Measurements from ENCODE around the gene HRH1.
A peak's percentile ranks its signal among the peaks of the same experiment; 100 is the strongest.

Gene HRH1

DNA sequence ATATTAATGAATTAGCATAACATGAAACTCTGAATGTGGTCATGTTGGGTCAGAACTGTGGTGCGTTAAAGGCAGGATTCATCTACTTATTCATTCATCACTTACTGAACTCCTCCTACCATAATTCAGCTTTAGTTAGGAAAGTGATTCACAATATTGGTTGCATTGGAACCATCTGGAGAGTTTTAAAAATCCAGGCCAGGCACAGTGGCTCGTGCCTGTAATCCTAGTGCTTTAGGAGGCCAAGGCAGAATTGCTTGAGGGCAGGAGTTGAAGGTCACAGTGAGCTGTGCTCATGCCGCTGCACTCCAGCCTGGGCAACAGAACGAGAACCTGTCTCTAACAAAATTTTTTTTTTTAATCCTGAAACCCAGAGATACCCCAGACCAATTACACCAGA, 73.7 kb downstream of the HRH1 start:
- H3K4me3 Mint-ChIP-seq, result no peak overlapping the region
- H3K36me3 Mint-ChIP-seq, result no peaks in the 10 kb centered on the region

GRCh38 chr3:11230125-11230524, 75.8 kb downstream of the HRH1 start:
- Mint-ChIP-seq H3K27ac (no peak overlapping the region), H3K36me3 (no peaks in the 10 kb centered on the region), H3K4me1 (peaks cover 6% of the 10 kb centered on the region), H3K9me3 (no peaks in the 10 kb centered on the region), H3K4me3 (no peak overlapping the region)
- ATAC-seq (no peak), DNase-seq (ENCODE audit: low spot score in 2 of 2) (no peak)

More for the DNA sequence above, 73.7 kb downstream of the HRH1 start:
- ATAC-seq (no peak), DNase-seq (ENCODE audit: low spot score in 2 of 2) (no peak)
- Mint-ChIP-seq H3K9me3 (no peaks in the 10 kb centered on the region), H3K4me1 (peaks cover 6% of the 10 kb centered on the region), H3K27ac (no peak overlapping the region)

DNA sequence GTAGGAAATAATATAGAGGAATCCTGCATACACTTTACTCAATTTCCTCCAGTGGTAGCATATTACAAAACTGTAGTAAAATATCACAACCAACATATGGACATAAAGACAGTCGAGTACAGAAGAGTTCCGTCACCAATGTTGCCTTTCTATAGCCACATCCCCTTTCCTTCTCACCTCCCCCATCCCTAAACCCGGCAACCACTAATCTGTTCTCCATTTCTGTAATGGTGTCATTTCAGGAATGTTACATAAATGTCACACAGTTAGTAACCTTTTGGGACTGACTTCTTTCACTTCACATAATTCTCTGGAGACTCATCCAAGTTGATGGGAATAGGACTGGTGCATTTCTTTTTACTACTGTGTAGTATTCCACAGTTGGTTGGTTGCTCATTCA, 76.5 kb downstream of the HRH1 start:
- Mint-ChIP-seq H3K27ac (no peak overlapping the region), H3K4me3 (no peak overlapping the region), H3K36me3 (no peaks in the 10 kb centered on the region), H3K4me1 (peaks cover 3% of the 10 kb centered on the region), H3K9me3 (no peaks in the 10 kb centered on the region)
- ATAC-seq, result no peak
- no peak for DNase-seq (ENCODE audit: low spot score in 2 of 2)

- no peak overlapping the region for H3K4me3 Mint-ChIP-seq
- no peak for DNase-seq (ENCODE audit: low spot score in 2 of 2)
- peaks cover 16% of the 10 kb centered on the region for H3K36me3 Mint-ChIP-seq
- no peak for ATAC-seq
- peaks cover 31% of the 10 kb centered on the region for H3K4me1 Mint-ChIP-seq
- no peak overlapping the region for H3K27ac Mint-ChIP-seq
- no peaks in the 10 kb centered on the region for H3K9me3 Mint-ChIP-seq
Observed at GRCh38 chr3:11235385-11235784, 81.1 kb downstream of the HRH1 start.

GRCh38 chr3:11236588-11237461, 82.5 kb downstream of the HRH1 start:
- peak; percentile 75 to 86 for DNase-seq (ENCODE audit: low spot score in 2 of 2)
- ATAC-seq, result no peak
- Mint-ChIP-seq H3K36me3 (peaks cover 16% of the 10 kb centered on the region), H3K4me1 (peaks cover 36% of the 10 kb centered on the region), H3K9me3 (no peaks in the 10 kb centered on the region), H3K4me3 (no peak overlapping the region), H3K27ac (no peak overlapping the region)

DNA sequence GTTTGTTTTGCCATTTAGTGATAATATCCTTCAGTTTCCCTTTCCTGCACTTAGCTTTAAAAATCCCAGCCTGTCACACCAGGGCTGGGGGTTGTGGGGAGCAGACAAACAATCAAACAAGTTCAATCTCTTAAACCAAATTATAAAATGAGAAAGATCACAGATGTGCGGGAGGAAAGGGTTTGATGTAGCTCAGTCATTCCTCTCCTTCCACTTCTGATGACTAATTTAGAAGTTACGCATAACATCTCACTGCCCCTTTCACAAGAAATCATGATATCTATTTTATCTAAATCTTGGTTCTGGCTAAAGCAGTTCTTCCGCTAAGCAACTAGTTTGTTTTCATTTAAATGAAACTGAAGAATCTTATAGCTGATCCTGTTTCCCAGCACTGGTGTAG, 83.8 kb downstream of the HRH1 start:
- peak overlapping the region; percentile 49 for H3K4me3 Mint-ChIP-seq
- peaks cover 16% of the 10 kb centered on the region for H3K36me3 Mint-ChIP-seq
- ATAC-seq (peak; percentile 74), DNase-seq (ENCODE audit: low spot score in 2 of 2) (no peak)
- H3K9me3 Mint-ChIP-seq, result no peaks in the 10 kb centered on the region
- H3K4me1 Mint-ChIP-seq, result peaks cover 36% of the 10 kb centered on the region
- peak overlapping the region; percentile 91 for H3K27ac Mint-ChIP-seq

- Mint-ChIP-seq H3K9me3 (no peaks in the 10 kb centered on the region), H3K36me3 (peaks cover 16% of the 10 kb centered on the region), H3K4me3 (peak overlapping the region; percentile 49), H3K27ac (peak overlapping the region; percentile 91), H3K4me1 (peaks cover 36% of the 10 kb centered on the region)
- peak; percentile 87 for ATAC-seq
- DNase-seq (ENCODE audit: low spot score in 2 of 2), result no peak
Observed at GRCh38 chr3:11238880-11239279, 84.6 kb downstream of the HRH1 start.

GRCh38 chr3:11239796-11240195, 85.5 kb downstream of the HRH1 start:
- peaks cover 36% of the 10 kb centered on the region for H3K4me1 Mint-ChIP-seq
- peak overlapping the region; percentile 91 for H3K27ac Mint-ChIP-seq
- H3K4me3 Mint-ChIP-seq, result no peak overlapping the region
- no peaks in the 10 kb centered on the region for H3K9me3 Mint-ChIP-seq
- H3K36me3 Mint-ChIP-seq, result peaks cover 16% of the 10 kb centered on the region
- no peak for DNase-seq (ENCODE audit: low spot score in 2 of 2)
- no peak for ATAC-seq

- DNase-seq (ENCODE audit: low spot score in 2 of 2) (peak in 1 of 2 donors; percentile 3), ATAC-seq (peak; percentile 79)
- Mint-ChIP-seq H3K4me1 (peaks cover 36% of the 10 kb centered on the region), H3K36me3 (peaks cover 16% of the 10 kb centered on the region), H3K27ac (peak overlapping the region; percentile 91), H3K4me3 (peak overlapping the region; percentile 33), H3K9me3 (no peaks in the 10 kb centered on the region)
Observed at GRCh38 chr3:11240496-11240895, 86.2 kb downstream of the HRH1 start.

- no peak overlapping the region for H3K27ac Mint-ChIP-seq
- H3K9me3 Mint-ChIP-seq, result no peaks in the 10 kb centered on the region
- ATAC-seq (no peak), DNase-seq (ENCODE audit: low spot score in 2 of 2) (no peak)
- H3K4me1 Mint-ChIP-seq, result peaks cover 13% of the 10 kb centered on the region
- no peak overlapping the region for H3K4me3 Mint-ChIP-seq
- peaks cover 1% of the 10 kb centered on the region for H3K36me3 Mint-ChIP-seq
Observed at GRCh38 chr3:11244121-11244677, 89.9 kb downstream of the HRH1 start.

DNA sequence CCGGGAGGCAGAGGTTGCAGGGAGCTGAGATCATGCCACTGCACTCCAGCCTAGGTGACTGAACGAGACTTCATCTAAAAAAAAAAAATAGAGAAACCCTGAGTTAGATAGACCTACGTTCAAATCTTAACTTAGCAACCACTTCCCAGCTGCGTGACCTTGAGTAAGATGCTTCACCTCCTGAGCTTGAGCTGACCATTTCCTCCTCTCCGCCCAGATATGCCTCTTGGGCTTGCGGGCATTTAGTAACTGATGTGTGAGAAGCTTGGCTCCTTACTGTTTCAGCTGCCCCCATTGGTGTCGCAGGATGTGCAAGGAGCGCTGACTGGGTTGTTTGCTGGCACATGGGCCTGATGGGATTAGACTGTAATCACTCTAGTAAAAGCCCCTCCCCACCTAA, 91.0 kb downstream of the HRH1 start:
- Mint-ChIP-seq H3K4me3 (no peak overlapping the region), H3K9me3 (no peaks in the 10 kb centered on the region), H3K4me1 (peaks cover 7% of the 10 kb centered on the region), H3K36me3 (no peaks in the 10 kb centered on the region), H3K27ac (no peak overlapping the region)
- DNase-seq (ENCODE audit: low spot score in 2 of 2) (no peak), ATAC-seq (peak; percentile 43)

DNA sequence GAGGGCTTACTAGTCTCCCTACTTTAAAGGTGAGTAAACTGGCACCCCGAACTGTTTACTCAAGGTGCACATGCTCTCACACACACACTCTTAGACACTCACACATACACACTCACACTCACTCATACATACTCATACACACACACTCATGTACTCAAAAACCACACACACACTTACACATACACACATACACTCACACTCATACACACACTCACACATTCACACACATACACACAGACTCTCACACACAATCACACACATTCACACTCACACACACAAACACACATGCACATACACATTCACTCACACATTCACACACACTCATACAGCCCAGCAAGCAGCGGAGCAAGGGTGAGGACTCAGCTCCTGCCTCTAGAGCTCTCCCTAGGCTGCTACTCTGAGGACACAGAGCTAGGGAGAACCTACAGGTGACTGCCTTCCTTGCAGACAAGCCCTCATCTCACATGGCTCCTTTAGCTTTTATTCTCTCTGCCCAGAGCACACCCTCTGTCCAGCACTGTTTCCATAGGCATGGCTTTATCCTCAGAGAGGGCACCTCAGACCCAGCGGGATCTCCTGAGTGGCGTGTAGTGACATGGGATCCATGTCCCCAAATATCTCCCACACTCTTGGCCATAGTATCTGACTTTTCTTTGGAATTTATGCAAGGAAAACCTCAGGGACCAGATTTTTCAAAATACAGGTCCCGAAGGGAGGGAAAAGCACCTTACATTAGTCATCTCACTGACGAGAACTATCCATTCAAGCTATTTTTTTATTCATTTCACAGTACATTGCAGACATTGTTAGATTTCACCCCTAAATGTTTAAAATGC, 91.8 kb downstream of the HRH1 start:
- Mint-ChIP-seq H3K36me3 (no peaks in the 10 kb centered on the region), H3K4me3 (no peak overlapping the region), H3K4me1 (peaks cover 4% of the 10 kb centered on the region), H3K9me3 (no peaks in the 10 kb centered on the region), H3K27ac (no peak overlapping the region)
- DNase-seq (ENCODE audit: low spot score in 2 of 2) (no peak), ATAC-seq (no peak)

DNA sequence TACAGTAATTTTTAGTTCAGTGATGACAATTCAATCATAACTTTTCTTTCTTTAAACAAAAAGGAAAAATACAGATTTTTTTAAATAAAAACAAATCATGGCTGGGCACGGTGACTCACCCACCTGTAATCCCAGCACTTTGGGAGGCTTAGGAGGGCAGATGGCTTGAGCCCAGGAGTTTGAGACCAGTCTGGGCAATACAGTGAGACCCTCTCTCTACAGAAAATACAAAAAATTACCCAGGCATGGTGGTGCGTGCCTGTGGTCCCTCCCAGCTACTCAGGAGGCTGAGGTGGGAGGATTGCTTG, 92.3 kb downstream of the HRH1 start:
- DNase-seq (ENCODE audit: low spot score in 2 of 2) (no peak), ATAC-seq (no peak)
- Mint-ChIP-seq H3K4me3 (no peak overlapping the region), H3K27ac (no peak overlapping the region), H3K36me3 (no peaks in the 10 kb centered on the region), H3K9me3 (no peaks in the 10 kb centered on the region), H3K4me1 (peaks cover 5% of the 10 kb centered on the region)

DNA sequence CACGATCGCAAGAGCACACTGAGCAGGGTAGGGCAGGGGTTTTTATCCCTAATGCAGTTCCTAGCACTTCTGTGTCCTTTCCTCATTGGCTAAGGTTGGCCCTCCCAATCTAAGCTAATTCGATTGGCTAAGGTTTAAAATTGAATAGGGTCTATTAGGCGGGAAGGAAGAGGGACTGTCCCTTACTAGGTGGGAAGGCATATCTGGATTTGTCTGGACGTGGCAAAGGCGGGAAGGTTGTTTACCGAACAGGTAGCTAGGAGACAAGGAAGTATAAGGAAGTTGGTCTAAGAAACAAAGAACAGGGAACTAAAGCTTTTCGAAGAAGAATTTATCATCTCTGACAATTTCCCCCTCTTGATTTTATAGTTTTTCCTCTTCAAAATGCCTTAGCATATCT, 93.1 kb downstream of the HRH1 start:
- no peak overlapping the region for H3K27ac Mint-ChIP-seq
- no peaks in the 10 kb centered on the region for H3K9me3 Mint-ChIP-seq
- H3K36me3 Mint-ChIP-seq, result no peaks in the 10 kb centered on the region
- DNase-seq (ENCODE audit: low spot score in 2 of 2) (no peak), ATAC-seq (no peak)
- no peak overlapping the region for H3K4me3 Mint-ChIP-seq
- H3K4me1 Mint-ChIP-seq, result peaks cover 5% of the 10 kb centered on the region

- Mint-ChIP-seq H3K36me3 (no peaks in the 10 kb centered on the region), H3K27ac (no peak overlapping the region), H3K4me3 (no peak overlapping the region), H3K9me3 (no peaks in the 10 kb centered on the region), H3K4me1 (peaks cover 5% of the 10 kb centered on the region)
- no peak for DNase-seq (ENCODE audit: low spot score in 2 of 2)
- no peak for ATAC-seq
Observed at GRCh38 chr3:11248596-11248995, 94.3 kb downstream of the HRH1 start.

Data from stimulated activated effector memory CD8-positive, alpha-beta T cell treated with anti-CD3 and anti-CD28 coated beads, Interleukin-12 subunit alpha, Interleukin-12 subunit beta, amount 100 ng/mL, for 72 hours (primary cell).